22Rv1 (cell line): Measurements from ENCODE around the gene ALKBH8.
"Not testable (repeated sequence)": the region's sequence is repeated elsewhere in the genome, so short reads cannot be mapped to it uniquely, and the experiment has no call there.

Experiments
- H3K27ac ChIP-seq: fragments of 450-650 bp; 2 replicates; pipeline ENCODE4 v1.5.1; 2017
- ZFX ChIP-seq: fragments of 450-650 bp; IDR thresholded peaks from 2 replicates; pipeline ENCODE4 v1.6.1; 2017; ENCODE audit warnings: antibody characterized with exemption, borderline replicate concordance
- TF ChIP-seq, protein P1 (sequence below): fragments of 450-650 bp; IDR thresholded peaks from 2 replicates; pipeline ENCODE4 v1.5.1; 2017; ENCODE audit warnings: mild to moderate bottlenecking

ALKBH8 gene

DNA sequence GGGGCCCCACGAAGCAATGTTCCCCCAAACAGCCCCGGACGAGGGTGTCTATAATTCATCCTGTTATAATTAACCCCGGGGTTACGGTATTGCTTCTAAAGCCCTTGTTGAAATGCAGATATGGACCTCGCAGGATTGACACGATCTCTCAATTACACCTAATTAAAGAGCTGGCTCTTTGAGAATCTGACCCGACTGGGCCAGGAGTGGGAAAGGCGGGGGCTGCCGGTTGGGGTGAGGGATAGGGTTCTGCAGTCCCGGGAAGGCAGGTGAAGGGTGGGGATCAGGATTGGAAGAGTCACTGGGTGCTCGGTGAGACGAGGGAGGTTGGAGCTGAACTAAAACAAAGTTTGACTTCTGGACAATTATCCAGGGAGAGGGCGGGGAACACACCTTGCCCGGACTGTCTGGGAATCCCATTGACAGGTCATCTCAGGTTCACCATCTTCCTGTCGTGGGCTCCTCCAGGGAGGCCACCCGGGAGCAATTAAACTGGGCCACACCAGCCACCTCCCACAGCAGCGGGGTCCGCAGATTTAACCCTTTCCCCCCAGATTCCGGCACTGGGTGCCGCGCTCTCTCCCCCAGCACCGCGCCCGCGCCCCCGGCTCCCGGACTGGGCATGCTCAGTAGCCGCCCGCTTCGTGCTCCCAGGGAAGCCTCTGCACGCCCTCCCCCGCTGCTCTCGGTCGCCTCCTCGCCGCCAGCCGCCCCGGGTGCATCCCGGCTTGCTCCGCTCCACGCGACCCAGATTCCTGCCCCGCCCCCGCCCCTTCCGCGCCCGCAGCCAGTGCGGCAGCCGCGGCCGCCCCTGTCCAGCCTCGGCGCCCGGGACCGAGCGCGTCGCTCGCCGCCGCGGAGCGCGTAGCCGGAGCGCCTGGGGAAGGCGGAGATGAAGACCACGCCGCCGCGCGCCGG is 25.2 kb upstream of the ALKBH8 start, which contains the start of gene ELMOD1:
ELMOD1 (plus strand) TSS at position 688 of the 918 bp plus-strand sequence. CDS start 27,043 bp downstream, outside the sequence.
- TF ChIP-seq, protein P1, sequence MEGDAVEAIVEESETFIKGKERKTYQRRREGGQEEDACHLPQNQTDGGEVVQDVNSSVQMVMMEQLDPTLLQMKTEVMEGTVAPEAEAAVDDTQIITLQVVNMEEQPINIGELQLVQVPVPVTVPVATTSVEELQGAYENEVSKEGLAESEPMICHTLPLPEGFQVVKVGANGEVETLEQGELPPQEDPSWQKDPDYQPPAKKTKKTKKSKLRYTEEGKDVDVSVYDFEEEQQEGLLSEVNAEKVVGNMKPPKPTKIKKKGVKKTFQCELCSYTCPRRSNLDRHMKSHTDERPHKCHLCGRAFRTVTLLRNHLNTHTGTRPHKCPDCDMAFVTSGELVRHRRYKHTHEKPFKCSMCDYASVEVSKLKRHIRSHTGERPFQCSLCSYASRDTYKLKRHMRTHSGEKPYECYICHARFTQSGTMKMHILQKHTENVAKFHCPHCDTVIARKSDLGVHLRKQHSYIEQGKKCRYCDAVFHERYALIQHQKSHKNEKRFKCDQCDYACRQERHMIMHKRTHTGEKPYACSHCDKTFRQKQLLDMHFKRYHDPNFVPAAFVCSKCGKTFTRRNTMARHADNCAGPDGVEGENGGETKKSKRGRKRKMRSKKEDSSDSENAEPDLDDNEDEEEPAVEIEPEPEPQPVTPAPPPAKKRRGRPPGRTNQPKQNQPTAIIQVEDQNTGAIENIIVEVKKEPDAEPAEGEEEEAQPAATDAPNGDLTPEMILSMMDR = peak; percentile 47
- TF ChIP-seq ZFX = no peak
- no peak within 1 kb of the TSS for H3K27ac ChIP-seq

DNA sequence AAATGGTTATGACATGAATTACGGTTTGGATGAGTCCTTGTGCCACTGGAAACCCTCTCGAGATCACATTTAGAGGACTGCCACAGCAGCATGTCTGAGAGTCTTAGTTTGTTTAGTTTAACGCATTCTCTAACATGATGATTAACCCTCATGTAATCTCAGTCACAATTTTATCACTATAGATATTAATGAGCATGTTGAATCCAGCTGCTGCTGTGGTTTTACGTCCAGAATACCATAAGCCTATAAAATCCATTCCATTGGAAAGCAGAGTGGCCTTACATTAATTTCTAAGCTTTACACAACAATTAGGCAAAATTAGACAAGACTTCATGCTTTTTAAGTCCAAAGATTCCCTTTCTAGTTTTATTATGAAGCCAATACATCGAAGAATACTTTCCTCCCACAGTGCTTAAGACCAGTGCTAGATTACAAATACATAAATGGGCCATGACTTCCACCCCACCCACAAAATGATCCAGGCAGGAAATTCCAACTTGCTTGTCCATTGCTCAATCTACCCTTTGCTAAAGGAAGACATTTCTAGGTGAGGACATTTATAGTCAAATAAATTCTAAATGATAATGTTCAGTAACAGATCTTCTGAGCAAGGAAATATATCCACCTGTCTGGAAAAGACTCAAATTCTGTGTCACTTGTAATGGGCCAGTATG is 21.9 kb upstream of the ALKBH8 start:
- H3K27ac ChIP-seq = no peak overlapping the region
- TF ChIP-seq, protein P1 = no peak
- TF ChIP-seq ZFX = no peak

DNA sequence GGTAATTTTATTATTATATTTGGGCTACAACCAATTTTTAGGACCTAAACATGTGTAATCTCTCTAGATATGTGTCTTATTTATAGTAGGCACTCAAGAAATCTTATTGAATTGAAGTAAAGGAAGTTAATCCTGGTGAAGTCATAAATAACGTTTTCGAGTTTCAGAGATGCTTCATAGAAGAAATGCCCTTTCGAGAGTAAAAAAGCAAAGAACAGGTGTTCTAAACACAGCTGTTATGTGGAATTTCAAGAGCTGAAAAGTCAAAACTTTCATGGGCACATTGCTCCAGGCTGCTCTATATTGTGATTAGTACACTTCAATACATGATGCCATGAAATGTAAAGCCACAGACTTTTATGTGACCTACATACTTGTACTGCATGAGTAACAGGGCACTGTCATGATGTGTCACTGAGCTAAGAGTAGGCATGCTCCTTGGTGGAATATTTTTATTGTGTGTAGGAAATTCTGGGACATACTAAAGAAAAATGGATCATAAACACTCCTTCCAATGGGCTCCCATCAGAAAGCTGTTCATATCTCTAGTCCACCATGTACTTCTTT is 18.2 kb upstream of the ALKBH8 start:
- TF ChIP-seq ZFX = no peak
- TF ChIP-seq, protein P1 = no peak

DNA sequence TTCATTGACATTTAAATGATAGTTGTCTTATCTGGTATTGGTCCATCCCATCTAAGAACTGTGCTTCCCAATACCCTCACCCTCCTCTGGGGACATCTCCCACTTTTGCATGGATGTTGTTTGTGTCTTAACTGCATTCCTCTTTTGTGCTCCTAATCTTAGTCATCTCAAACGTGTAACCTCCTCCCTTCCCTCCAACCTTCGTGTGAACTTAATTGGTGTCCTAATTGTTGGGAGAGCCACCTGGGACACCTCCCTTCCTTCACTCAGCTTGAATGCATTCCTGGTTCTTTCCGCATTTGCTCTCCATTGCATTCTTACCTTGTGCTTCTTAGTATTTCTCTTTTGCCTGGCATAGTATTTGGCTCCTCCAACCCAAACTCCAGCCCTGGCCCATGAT is 15.6 kb upstream of the ALKBH8 start:
- TF ChIP-seq, protein P1 = no peak
- no peak for TF ChIP-seq ZFX
- no peak overlapping the region for H3K27ac ChIP-seq

More for the DNA sequence above, 18.2 kb upstream of the ALKBH8 start:
- no peak overlapping the region for H3K27ac ChIP-seq

DNA sequence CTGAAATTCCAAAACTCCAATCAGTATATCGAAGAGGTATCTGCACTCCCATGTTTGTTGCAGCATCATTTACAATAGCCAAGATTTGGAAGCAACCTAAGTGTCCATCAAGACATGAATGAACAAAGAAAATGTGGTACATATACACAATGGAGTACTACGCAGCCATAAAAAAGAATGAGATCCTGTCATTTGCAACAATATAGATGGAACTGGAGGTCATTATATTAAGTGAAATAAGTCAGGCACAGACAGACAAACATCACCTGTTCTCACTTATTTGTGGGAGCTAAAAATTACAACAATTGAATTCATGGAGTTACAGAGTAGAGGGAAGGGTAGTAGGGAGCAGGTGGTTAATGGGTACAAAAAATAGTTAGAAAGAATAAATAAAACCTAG is 13.6 kb upstream of the ALKBH8 start:
- H3K27ac ChIP-seq = not testable (repeated sequence)

DNA sequence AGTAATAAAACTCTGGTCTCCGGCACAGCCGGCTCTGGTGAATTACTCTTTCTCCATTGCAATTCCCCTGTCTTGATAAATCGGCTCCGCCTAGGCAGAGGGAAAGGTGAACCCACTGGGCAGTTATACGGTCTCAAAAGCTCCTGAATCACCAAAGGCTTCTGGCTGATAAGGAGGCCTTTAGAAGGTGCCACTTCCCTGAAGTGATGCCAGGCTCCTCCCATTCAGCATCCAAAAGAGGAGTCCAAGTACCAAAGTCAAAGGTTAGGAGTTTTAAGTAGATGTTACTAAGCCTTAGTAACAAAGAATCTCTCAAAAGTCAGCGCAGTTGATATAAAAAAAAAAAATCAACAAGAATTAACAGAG is 11.8 kb upstream of the ALKBH8 start:
- TF ChIP-seq ZFX = no peak
- TF ChIP-seq, protein P1 = no peak
- no peak overlapping the region for H3K27ac ChIP-seq

DNA sequence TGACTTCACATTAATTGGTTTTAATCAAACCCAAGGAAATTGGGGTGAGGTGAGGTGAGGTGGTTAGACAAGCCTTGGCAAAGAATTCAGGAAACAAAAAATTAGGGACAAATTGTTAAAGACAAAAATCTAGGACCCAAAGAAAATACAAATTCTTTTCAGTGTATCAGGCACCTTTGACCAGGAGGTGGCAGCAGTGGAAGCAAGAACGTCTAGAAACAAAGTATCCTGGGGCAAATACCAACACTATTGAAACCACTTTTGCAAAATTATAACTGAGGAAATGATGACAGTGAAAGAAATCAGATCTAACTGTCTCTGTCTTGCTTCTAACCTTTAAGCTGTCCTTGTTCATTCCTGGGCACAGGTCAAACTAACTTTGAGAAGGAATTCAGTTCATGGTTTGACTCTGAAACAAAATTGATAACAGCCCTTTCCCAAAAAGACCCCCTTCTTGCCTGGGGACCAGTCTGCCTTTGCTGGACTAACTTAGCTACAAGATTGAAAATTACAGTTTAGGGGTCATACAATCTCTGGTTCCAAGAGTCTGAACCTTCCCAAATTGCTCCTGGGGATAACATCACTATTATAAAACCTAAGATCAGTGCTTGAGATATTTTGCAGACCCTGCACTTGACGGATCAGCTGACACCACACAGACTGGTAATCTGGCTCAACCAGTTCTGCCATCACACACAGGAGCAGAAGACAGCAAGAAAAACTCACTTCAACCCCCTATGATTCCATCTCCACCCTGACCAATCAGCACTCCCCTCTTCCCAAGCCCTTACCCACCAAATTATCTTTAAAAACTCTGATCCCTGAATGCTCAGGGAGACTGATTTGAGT is 11.2 kb upstream of the ALKBH8 start:
- H3K27ac ChIP-seq = not testable (repeated sequence)
- TF ChIP-seq, protein P1 = peak; percentile 88
